GM12891 (cell line): ENCODE results near the gene ENAH.
"Not testable (repeated sequence)": the region's sequence is repeated elsewhere in the genome, so short reads cannot be mapped to it uniquely, and the experiment has no call there.

Source experiments
- DNase-seq: peaks from one replicate; pipeline ENCODE4 v3.0.0; 2011; ENCODE audit warnings: low spot score; ENCODE audit not compliant: insufficient read length
- FAIRE-seq: peaks from 2 replicates; lab custom pipeline; 2011; peaks lifted over from hg19 to GRCh38; lab: Jason Lieb, UNC
- PAX5 ChIP-seq: IDR thresholded peaks from 2 replicates; pipeline ENCODE4 v1.6.1; 2011; ENCODE audit warnings: low read length, moderate library complexity, mild to moderate bottlenecking; ENCODE audit not compliant: insufficient read depth, severe bottlenecking
- POLR2A ChIP-seq: IDR thresholded peaks from 2 replicates; pipeline ENCODE4 v1.6.1; 2011; ENCODE audit warnings: low read depth, low read length, control low read depth
- POLR2AphosphoS5 ChIP-seq: IDR thresholded peaks from 2 replicates; pipeline ENCODE4 v1.6.1; 2011; ENCODE audit warnings: low read depth, low read length, control low read depth
- POU2F2 ChIP-seq: IDR thresholded peaks from 2 replicates; pipeline ENCODE4 v1.6.1; 2011; ENCODE audit warnings: low read depth, mild to moderate bottlenecking, control low read depth, low read length, moderate library complexity
- SPI1 ChIP-seq: IDR thresholded peaks from 2 replicates; pipeline ENCODE4 v1.6.1; 2011; ENCODE audit warnings: low read depth, low read length, control low read depth
- TAF1 ChIP-seq: IDR thresholded peaks from 2 replicates; pipeline ENCODE4 v1.6.1; 2011; ENCODE audit warnings: low read depth, low read length, control low read depth

Gene ENAH

GRCh38 chr1:225651872-225652728, 823 bp downstream of the ENAH start:
- no peak for FAIRE-seq

DNA sequence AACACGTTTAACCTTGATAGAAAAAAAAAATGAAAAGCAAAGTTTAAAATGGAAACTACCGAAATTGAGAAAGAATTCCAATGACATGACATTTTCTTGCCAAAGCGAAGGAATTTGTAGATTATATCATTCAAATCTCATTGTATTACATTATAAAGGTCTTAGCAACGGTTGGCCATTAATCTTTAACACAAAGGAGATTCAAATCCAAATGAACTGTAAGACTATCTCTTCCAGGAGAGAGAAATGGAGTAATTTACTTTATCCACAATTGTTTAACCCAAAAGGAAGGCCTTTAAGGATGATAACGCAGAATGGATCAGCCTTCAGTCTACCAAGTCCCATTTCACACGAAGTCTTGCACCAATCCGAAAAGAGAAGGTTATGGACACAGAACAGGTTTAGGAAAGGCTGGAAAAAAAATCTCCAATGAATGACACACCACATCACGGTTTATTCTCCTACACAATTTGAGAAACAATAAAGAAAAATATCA, 1.5 kb downstream of the ENAH start:
- FAIRE-seq: no peak
- no peak for DNase-seq
- TF ChIP-seq POU2F2 (no peak), PAX5 (no peak), TAF1 (no peak), POLR2A (no peak), SPI1 (no peak), POLR2AphosphoS5 (no peak)

More at GRCh38 chr1:225651872-225652728, 823 bp downstream of the ENAH start:
- DNase-seq: no peak
- TF ChIP-seq PAX5 (no peak), POLR2AphosphoS5 (no peak), TAF1 (no peak)

DNA sequence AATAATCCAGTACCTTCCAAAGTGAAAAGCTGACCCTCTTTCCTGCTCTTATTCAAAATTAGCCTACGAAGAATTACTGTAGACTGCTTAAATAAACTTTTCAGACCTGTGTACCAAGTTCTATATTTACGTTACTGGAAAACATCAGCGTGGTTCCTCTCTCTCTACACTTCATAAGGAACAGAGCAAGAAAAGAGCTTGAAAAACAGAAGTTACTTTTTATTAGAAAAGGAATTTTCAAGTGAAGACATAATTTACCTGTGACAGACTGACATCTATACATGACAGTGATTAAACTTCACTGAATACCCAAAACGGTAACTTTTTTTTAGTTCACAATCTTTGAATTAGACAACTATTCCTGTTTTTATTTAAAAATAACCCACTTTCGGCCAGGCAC, 2.7 kb downstream of the ENAH start:
- DNase-seq: no peak
- no peak for TF ChIP-seq PAX5
- no peak for TF ChIP-seq TAF1
- TF ChIP-seq POU2F2: no peak
- TF ChIP-seq POLR2A: no peak
- no peak for TF ChIP-seq POLR2AphosphoS5
- no peak for FAIRE-seq

GRCh38 chr1:225645194-225645895, 7.6 kb downstream of the ENAH start:
- TF ChIP-seq PAX5 (no peak), POLR2AphosphoS5 (no peak), TAF1 (no peak), POU2F2 (no peak), POLR2A (no peak), SPI1 (no peak)
- FAIRE-seq: no peak
- DNase-seq: no peak

GRCh38 chr1:225644666-225645065, 8.3 kb downstream of the ENAH start:
- no peak for DNase-seq
- no peak for FAIRE-seq
- TF ChIP-seq SPI1 (no peak), TAF1 (no peak), POLR2AphosphoS5 (no peak), POLR2A (no peak), POU2F2 (no peak), PAX5 (no peak)

GRCh38 chr1:225642177-225642576, 10.7 kb downstream of the ENAH start:
- DNase-seq (no peak), FAIRE-seq (no peak)
- TF ChIP-seq POLR2A: no peak
- no peak for TF ChIP-seq POU2F2
- TF ChIP-seq PAX5: no peak
- no peak for TF ChIP-seq SPI1

GRCh38 chr1:225638853-225639252, 14.1 kb downstream of the ENAH start:
- FAIRE-seq: no peak
- DNase-seq: no peak

GRCh38 chr1:225637651-225638199, 15.2 kb downstream of the ENAH start:
- DNase-seq (no peak), FAIRE-seq (no peak)
- no peak for TF ChIP-seq POU2F2

More at GRCh38 chr1:225638853-225639252, 14.1 kb downstream of the ENAH start:
- TF ChIP-seq POU2F2: no peak
- TF ChIP-seq TAF1: no peak

GRCh38 chr1:225636992-225637391, 15.9 kb downstream of the ENAH start:
- not testable (repeated sequence) for FAIRE-seq, DNase-seq

DNA sequence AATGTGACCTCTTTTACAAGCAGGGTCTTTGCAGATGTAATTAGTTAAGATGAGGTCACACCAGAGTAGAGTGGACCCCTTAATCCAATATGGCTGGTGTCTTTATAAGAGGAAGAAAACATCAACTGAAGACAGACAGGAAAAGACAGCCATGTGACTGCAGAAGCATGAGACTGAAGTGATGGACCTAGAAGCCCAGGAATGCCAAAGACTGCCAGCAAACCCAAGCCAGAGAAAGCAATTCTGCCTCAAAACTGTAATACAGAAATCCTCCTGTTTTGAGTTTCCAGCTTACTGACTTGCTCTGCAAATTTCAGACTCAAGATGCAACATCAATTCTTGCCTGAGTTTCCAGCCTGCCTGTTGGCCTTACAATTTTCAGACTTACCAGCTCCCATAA, 17.3 kb downstream of the ENAH start:
- no peak for TF ChIP-seq POLR2AphosphoS5
- TF ChIP-seq POLR2A: no peak
- FAIRE-seq (no peak), DNase-seq (no peak)

DNA sequence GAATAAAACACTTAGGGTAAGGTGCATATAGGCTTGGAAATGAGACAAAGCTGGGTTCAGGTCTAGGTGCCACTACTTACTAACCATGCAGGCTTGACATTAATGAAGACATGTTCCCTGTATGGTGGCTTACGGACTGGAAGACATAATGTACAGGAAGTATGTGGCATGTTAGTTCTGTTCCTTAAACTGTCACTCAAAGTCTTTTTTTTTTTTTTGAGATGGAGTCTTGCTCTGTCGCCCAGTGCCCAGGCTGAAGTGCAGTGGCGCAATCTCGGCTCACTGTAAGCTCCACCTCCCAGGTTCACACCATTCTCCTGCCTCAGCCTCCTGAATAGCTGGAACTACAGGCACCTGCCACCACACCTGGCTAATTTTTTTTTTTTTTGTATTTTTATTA, 20.1 kb downstream of the ENAH start:
- not testable (repeated sequence) for FAIRE-seq, DNase-seq
